Airway epithelial cell (primary cell): Measurements from ENCODE around the gene MARCHF11. TPM values are rescaled to one million over a fixed set of nuclear protein-coding genes. Genes with fewer than 3 reads are reported as not detected.

Experiments used
- total RNA-seq: library from RNA; depleted of rRNA; stranded (reverse); fragments of >200 nt; gene quantifications from 2 replicates; pipeline ENCODE4 v1.2.3, GENCODE V29; 2015

MARCHF11 gene, protein sequence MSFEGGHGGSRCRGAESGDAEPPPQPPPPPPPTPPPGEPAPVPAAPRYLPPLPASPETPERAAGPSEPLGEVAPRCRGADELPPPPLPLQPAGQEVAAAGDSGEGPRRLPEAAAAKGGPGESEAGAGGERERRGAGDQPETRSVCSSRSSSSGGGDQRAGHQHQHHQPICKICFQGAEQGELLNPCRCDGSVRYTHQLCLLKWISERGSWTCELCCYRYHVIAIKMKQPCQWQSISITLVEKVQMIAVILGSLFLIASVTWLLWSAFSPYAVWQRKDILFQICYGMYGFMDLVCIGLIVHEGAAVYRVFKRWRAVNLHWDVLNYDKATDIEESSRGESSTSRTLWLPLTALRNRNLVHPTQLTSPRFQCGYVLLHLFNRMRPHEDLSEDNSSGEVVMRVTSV
- total RNA-seq: not detected in 2 replicates

GRCh38 chr5:16179511-16179935 lies at the start of gene MARCHF11:
Gene MARCHF11, minus strand, starts transcription at chr5:16179791. Its CDS starts 216 bp downstream, at chr5:16179575.

